HG02588 (cell line): ENCODE results near the gene PMEPA1.

ENCODE experiments used
- ATAC-seq: cut with Tn5 transposase; IDR thresholded peaks from one replicate; pipeline ENCODE4 v1.9.1; 2021; ENCODE audit warnings: mild to moderate bottlenecking, moderate library complexity; ENCODE audit not compliant: unreplicated experiment

Gene PMEPA1

DNA sequence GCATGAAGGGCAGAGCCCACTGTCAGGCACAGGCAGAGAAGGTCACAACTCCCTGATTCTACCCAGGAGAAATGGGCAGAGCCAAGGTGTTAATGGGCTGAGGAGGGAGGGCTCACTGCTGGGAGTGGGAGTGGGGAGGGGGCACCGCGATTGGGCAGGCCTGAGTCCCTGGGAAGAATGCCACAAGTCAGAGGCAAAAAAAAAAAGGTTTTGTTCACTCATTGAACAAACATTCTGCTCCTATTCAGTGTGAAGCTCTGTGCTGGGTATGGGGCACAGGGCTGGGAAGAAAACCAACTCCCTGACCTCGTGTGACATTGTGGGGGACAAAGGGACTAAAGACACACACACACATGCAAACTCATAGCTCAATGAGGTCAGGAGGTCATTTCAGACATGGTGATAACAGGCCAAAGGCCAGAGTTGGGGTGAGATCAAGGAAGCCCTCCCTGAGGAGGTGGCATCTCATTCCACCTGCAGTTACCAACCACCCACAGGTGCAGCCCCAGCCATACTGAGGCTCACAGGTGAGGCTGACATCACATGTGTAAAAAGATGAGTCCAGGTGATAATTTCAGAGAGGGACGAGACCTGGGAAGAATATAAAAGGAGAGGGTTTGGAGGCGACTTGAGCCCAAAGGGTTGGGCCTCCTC, 3.2 kb upstream of the PMEPA1 start:
- ATAC-seq, result no peak

DNA sequence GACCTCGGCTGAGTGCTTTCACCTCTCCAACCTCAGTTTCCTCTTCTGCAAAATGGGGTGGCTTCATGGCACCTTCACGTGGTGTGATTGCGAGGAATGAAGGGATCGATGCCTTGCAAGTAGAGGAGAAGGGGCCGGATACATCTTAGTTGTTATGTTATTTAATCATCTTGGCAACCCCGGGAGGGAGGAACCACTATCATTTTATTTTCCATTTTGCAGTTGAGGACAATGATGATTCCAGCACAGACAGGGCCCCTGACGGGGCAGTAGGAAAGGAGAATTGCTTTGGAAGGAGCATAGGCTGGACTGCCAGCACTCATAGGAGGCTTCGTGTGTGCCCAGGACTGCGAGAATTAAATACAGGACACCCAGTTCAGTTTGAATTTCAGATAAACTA, 2.5 kb upstream of the PMEPA1 start:
- no peak for ATAC-seq

DNA sequence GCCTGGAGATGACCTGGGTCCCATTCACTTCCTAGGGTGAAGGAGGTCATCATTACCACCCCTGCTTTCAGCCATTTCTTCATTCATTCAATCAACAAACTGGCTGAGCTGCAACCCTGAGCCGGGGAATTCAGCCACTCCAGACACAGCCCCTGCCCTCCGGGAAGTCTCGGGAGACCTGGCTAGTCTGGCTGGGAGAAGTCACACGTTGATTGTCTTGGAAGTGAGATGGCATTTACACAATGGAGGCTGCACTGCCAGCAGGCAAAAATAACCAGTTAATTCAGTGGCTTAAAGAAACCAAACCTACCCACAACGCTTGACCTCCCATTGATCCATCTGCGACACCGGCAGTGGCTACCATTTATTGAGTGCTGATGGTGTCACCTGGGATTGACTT, 2.0 kb upstream of the PMEPA1 start:
- ATAC-seq, result no peak

DNA sequence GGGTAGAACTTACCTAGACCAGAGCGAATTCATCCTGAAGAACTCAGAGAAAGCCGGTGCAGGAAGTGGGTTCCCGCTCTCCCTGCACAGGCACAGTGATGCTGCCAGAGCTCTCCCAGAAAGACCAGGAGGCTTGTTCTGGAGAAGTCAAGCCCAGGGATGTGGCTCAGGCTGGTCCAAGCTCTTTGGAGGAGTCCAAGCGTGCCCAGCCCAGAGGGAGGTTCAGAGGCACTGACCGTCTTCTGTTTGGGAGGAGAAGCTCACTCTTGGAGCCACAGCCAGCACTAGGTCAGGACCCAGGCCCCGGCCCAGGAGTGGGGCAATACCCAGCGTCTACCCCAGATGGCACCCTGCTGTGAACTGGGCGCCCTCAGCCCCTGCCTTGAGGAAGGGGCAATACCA, 1.5 kb upstream of the PMEPA1 start:
- ATAC-seq, result no peak

DNA sequence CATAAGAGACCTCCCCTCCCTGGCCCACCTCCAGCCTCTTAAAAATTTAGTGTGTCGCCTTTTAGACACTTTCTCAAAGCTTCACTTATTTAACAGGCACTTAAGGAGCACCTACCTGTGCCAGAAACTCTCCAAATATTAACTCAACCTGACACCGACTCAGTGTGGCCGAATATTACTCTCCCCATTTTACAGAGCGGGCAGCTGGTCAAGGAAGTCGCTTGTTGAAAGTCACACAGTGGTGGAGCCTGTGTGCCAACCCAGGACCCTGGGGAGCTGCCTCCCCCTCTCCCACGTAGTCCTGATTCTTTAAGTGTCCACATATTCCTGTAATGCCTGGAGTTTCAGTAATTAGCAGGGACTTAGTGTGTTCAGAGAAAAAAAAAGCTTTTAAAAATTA, 1.0 kb upstream of the PMEPA1 start:
- ATAC-seq, result no peak

DNA sequence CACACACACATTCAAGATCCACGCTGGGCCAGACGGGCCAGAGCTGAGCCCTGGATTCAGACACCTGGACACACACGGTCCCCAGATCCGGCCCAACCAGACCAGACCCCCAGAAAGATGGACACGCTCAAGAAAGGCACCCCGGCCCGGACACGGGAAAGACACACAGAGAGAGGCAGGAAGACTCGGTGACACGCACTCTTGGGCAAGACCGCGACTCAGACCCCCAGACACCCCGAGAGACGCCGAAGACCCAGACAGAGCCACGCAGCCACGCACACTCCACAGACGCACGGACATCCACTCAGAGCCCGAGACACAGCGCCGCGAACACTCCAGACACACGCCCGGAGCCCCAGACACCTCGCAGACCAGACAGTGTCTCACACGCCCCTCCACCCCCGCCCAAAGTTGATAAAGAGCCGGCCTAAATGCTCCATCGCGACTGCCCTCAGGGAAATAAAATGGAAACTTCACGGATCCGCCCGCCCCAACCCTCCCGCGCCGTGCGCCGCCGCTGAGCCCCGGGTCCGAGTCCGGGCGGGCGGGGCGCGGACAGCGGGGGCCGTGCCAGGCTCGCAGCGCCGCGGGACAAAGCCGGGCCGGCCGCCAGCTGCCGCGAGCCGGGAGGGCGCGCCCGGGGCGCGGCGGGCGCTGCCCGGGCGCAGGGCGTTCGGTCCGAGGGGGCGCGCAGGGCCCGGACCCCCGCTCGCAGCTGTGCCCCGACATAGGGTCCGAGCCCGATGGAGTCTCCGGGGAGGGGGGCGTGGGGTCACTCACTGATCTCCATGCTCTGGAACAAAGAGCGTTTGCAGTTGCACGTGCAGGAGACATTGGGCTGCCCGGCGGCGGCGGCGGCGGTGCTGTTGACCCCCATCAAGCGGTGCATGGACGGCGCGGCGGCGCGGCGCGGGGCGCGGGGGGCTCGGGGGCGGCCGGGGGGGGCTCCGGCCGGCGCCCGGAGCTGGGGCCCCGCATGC, 831 bp downstream of the PMEPA1 start:
- ATAC-seq, result no peak

DNA sequence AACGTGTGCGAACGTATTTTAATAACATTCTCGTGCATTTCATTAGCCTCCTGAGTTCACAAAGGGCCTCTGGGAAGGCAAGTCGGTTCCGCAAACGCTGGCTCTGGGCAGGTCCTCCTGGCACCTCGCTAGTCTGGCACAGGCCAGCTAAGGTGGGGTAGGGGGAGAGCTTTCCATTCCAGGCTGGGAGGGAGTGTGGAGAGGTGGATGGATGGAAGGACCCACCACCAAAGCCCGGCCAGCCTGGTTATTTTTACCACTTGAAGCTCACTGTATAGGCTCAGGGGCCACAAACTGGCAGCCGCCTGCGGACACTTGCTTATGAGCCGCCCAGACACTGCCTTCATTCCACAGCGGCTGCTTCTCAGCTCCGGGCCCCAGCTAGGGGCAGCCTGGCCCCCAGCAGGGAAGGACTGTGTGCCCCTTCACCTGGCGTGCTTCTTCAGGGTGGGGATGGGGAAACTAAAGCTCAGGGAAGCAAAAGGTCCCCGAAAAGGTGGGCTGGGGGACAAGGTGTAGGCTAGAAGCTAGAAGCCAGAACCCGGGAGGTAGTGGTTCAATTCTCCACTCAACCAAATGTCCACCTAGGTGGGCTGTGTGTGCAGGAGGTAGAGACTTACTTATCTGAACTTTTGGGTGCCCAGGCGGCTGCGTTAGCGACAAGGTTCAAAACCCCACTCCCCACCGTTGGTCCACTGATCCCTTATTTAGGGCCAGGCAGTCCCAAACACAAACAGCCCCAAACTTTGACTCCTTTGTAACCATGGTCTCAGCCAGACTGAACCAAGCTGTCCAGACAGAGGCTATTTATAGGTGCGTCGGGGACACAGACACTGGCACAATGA, 1.7 kb downstream of the PMEPA1 start:
- no peak for ATAC-seq

DNA sequence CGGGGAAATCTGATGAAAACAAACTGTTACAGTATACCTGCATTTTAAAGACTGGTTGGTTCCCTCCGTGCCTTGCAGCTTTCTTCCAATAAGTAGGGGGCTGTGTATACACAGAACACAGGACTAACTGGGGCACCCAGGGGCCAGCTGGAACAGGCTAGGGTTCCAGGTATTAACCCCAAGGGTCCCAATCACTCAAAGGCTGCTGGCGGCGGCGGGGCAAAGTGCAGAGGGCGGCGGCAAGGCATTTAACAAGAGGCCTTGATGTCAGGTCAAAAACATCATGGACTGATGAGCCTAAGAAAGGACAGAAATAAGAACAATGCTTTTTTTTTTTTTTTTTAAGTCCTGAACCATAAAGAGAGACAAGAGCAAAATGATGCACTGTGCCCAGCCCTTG, 2.5 kb downstream of the PMEPA1 start:
- no peak for ATAC-seq

DNA sequence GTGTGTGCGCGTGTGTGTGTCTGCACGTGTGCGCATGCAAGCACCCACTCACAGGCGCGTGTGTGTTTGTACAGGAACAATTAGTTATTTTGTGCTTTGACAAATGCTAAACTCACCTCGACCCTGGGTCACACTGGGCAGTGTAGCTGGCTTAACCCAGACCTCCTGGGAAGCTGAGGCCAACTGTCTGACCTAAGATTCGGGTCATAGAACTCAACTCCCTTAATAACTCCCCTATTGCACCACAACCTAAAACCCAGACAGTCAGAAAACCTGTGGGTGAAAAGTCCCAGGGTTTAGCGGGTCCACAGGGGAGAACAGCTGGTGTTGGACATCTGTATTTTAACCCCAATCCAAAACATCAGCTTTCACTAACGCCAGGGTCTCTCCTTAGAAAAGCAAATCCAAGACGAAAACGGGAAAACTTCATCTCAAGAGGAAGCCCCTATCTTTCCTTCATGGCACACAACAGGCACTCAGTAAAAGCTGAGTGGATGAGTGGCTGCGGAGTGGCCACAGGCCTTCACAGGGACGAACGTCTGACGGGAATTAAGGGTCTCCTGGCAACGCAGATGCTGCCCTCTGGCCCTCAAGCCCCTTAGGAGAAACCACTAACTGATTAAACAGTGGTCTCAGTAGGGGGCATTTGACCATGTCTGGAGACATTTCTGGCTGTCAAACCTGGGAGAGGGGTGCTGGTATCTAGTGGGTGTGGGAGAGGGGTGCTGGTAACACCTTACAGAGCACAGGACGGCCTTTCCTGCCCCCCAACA, 4.5 kb downstream of the PMEPA1 start:
- no peak for ATAC-seq

DNA sequence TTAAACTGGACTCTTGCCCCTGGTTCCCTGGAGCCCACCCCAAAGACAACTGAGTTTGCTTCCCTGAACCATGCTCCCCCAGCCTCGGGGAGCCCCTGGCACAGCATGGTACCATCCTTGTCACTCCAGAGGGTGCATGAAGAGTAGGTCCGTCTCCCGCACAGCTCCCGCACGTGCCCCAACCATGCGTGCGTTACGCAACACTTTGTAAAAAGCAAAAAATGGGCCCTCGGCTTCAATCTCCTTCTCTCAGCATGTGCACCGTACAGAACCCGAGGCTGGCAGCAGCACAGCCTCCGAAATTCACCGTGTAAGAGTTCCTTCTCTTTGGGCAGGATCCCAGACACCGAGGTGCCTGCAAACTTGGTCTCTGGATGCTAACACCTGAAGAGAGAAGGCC, 5.6 kb downstream of the PMEPA1 start:
- ATAC-seq, result no peak

DNA sequence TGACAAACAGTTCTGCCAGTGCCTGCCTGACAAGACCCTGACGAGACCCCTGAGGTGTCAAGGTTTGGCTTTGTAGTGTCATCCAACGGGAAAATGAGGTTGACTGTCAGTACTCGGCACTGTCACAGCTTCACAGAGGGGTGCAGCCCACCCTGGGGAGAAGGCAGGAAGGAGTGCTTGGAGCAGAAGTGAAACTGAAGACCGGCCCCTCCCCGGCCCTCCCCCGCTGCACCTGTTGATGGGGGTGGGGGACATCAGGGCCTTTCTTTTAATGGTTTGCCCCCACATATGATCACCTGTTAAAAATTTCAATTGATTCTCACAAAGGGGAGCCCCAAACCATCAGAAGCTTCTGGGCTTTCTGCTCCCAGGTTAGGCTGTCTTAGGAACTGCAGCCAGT, 6.8 kb downstream of the PMEPA1 start:
- no peak for ATAC-seq

DNA sequence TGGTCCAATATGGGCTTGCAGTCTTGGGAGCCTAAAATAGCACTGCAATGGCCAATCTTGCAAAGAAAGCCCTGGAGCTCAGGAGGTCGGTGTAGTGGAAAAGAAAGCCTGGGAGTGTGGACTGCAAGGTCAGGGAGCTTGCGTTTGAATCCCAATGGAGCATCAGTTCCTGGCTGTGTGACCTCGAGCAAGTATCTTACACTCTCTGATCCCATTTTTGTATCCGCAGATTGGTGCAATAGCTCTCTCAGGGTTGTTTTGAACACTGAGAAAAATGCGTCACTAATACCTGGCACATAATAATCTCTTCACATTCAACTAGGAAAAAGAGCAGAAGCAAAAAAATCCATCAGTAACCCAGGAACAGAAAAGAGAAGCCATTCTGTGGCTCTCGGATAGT, 7.3 kb downstream of the PMEPA1 start:
- no peak for ATAC-seq

DNA sequence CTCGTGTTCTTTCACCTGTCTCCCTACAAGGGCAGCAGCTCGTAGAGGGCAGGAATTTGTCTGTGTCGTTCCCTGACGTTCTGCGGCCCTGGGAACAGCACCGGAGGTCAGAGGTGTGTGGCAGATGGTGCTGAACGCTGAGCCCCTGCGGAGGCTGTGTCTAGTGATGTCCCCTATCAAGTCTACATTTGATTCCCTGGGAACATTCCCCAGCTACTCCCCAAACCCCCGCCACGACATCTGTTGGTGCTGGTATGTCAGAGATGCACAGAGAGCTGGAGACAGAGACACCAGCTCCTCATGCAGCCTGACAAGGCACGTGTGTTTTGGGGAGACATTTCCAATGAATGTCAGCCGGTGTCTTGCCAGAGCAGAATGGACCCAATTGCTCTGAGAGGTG, 7.7 kb downstream of the PMEPA1 start:
- no peak for ATAC-seq

DNA sequence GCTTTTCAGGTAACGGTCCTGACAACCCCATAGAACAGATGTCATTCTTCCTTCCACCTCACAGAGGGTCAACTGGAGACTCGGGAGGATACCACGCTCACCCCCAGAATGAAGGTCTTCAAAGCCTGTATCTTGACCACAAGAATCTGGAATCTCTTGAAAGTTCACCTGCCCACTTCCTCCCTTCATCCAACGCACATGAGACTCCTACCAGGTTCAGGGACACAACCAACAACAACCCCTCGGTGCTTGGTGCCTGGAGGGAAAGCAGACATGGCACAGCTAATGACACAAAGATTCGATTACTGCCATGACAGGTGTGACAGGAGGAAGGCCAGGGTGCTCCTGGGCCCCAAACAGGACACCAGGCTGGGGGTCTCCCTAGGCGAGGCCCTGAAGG, 8.2 kb downstream of the PMEPA1 start:
- ATAC-seq, result no peak

DNA sequence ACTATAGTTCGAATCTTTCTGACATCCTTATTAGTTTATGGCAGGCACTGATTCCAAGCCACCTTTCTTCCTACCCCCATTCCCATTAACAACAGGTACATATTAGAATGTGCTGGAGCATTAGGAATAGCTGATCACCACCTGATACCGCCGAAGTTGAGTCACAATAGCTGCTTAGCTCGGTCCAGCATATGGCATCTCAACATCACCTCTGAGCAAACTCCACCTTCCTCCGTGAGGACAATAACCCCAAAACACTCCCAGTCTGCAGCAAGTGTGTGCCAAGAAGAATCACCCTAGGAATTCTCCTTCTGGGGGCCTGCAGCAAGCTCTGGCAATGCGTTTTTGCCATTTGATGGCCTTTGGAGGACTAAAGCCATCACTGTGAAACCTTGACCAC, 8.7 kb downstream of the PMEPA1 start:
- no peak for ATAC-seq

DNA sequence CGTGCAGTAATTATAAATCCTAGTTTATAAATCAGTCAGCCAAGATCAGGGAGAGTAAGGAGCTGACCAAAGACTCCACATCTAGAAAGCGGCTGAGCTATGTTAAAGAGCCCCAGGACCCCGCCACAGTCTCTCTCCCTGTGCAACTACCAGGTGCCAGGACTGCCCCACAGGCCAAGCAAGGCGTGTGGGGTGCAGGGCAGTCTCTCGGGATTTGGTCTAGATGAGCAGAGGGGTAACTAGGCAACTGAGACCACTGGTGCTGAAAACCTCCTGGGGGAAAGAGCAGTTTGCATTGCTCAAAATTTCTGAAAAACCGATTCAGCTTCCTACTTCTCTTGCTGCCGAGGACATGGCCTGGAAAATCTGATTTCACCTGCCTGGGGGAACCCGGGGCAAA, 10.4 kb downstream of the PMEPA1 start:
- ATAC-seq, result no peak

DNA sequence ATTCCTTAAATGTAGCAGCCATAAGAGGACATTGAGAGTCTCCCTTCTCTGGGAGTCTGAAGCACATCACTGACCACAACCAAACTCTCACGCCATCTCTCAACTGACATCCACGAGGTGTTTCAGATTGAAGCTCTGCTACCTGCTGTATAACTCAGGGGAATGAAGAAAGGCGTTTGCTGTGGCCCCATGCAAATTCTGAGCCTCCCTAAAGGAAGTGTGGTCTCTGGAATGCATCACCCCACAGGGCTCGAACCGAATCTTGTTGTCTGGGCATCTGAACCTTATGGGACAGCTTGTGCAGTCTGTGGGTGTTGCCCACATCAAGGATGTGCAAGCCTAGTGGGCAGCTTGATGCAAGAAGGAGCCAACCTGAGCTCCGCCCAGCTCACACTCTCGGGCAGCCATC, 10.9 kb downstream of the PMEPA1 start:
- no peak for ATAC-seq

DNA sequence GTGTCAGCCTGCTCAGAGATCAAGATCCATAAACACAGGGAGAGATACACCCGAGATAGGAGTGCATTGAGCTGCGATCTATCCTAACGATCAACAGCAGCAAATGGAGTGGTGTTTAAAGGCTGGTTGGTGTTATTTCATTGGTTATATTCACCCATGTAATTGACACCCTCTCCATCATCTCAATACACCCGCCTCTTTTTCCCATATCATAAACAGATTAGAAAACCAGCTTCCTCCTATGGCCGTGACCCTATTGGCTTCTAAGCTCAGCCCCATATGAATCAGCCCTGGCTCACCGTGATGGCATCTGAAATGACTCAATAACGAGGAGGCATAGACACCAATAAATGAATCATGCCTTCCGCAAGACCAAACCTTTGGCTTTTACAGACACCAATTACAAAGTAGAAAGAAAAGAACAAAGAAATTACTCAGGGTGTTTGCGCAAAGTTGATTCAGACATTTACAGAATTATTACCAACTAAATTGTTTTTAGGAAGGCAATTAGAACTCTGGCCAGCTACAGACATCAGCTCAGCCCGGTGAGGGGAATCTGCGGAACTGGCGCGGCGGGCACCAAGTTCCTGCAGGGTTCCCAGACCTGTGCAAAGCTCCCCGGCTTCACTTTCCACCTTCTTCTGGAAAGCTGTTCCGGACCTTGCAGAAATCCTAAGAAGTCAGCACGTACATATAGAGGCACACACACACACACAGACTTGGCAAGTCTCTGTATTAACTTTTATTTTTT, 11.5 kb downstream of the PMEPA1 start:
- ATAC-seq, result no peak

DNA sequence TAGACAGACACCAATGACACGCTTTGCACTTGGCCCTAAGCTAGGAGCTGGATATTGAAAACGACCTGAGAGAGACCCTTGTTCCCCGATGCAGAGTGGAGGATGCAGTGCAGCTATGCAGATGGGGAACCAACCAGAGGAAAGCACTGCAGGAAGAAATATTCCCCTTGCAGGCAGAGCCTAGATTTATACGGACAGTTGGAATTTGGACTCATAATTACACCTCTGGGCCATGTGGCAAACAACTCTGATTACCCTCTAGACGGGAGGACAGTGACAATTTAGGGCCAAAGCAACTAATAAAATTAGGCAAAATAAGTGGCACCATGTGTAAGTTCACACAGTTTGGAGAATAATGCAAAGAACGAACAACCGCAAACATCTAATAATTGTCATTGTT, 12.3 kb downstream of the PMEPA1 start:
- ATAC-seq, result no peak

DNA sequence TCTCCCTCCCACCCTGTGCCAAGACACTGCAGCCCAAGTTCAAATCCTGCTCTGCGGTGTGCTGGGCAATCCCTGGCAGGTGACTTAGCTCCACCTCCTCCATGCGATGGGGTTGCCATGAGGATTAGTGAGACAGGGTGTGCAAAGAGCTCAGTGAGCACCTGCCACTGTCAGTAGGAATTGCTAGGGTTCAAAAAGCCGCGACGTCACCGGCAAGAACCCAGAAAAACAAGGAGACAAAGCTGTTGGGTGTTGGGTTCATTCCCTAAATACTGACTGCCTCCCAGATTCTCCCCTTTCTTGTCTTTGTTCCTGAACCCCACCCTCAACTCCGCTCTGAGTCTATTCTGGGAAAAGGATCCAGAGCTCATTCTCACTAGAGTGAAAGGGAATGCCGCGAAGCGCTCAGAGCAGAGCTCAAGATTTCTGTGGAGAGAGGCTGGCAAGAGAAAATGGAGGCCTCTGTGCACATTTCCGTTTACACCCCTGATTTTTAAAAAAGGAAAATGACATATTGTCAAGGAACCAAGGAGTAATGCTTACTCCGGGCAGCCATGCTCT, 13.3 kb downstream of the PMEPA1 start:
- ATAC-seq, result no peak
